ENCODE data around the gene TMEM69. TPM values are rescaled to one million over a fixed set of nuclear protein-coding genes. Genes with fewer than 3 reads are reported as not detected.

TMEM69 gene
- total and polyA plus RNA-seq, 2 of the 13 experiments (the other 11 are each of a cell fraction or from before 2014, with no cell fraction given), result 25.4 to 135 TPM

- TF ChIP-seq, protein P1, sequence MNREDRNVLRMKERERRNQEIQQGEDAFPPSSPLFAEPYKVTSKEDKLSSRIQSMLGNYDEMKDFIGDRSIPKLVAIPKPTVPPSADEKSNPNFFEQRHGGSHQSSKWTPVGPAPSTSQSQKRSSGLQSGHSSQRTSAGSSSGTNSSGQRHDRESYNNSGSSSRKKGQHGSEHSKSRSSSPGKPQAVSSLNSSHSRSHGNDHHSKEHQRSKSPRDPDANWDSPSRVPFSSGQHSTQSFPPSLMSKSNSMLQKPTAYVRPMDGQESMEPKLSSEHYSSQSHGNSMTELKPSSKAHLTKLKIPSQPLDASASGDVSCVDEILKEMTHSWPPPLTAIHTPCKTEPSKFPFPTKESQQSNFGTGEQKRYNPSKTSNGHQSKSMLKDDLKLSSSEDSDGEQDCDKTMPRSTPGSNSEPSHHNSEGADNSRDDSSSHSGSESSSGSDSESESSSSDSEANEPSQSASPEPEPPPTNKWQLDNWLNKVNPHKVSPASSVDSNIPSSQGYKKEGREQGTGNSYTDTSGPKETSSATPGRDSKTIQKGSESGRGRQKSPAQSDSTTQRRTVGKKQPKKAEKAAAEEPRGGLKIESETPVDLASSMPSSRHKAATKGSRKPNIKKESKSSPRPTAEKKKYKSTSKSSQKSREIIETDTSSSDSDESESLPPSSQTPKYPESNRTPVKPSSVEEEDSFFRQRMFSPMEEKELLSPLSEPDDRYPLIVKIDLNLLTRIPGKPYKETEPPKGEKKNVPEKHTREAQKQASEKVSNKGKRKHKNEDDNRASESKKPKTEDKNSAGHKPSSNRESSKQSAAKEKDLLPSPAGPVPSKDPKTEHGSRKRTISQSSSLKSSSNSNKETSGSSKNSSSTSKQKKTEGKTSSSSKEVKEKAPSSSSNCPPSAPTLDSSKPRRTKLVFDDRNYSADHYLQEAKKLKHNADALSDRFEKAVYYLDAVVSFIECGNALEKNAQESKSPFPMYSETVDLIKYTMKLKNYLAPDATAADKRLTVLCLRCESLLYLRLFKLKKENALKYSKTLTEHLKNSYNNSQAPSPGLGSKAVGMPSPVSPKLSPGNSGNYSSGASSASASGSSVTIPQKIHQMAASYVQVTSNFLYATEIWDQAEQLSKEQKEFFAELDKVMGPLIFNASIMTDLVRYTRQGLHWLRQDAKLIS (CRISPR knock-in tag; IDR thresholded peaks at IDR 0.05), result 0 out of 2 replicates have a peak, but pooled peaks have one; percentile 37
- TF ChIP-seq RFX5 (IDR thresholded peaks at IDR 0.05; ENCODE audit: low read depth, low read length), result peak; percentile 82
- TF ChIP-seq FIP1L1 (IDR thresholded peaks at IDR 0.05; ENCODE audit: borderline replicate concordance, insufficient read depth, low read depth, low read length), result no peak
- no peak for TF ChIP-seq CHCHD3 (CRISPR knock-in tag; IDR thresholded peaks at IDR 0.05)
- 0 out of 2 replicates have a peak, but pooled peaks have one; percentile 25 for TF ChIP-seq TBX2 (CRISPR knock-in tag; IDR thresholded peaks at IDR 0.05; ENCODE audit: borderline replicate concordance)
- no peak for TF ChIP-seq ZNF652 (CRISPR knock-in tag; IDR thresholded peaks at IDR 0.05; ENCODE audit: borderline replicate concordance, low read depth)
- no peak for TF ChIP-seq ZFP36 (IDR thresholded peaks at IDR 0.05; ENCODE audit: borderline replicate concordance, low read depth, low read length, partially characterized antibody)
- no peak; the same call in 1 of the 2 replicates for TF ChIP-seq SIX1 (CRISPR knock-in tag; IDR thresholded peaks at IDR 0.05; ENCODE audit: borderline replicate concordance)
- no peak; the same call in 1 of the 2 replicates for TF ChIP-seq ZNF230 (CRISPR knock-in tag; IDR thresholded peaks at IDR 0.05)
- peak; percentile 54; the same call in 1 of the 2 replicates for TF ChIP-seq GABPA (IDR thresholded peaks at IDR 0.05; ENCODE audit: low read depth, low read length)
- TF ChIP-seq GABPA (CRISPR knock-in tag; IDR thresholded peaks at IDR 0.05; ENCODE audit: low read depth), result peak; percentile 85
- TF ChIP-seq FOSL2 (CRISPR knock-in tag; IDR thresholded peaks at IDR 0.05), result no peak
- TF ChIP-seq, protein P2, sequence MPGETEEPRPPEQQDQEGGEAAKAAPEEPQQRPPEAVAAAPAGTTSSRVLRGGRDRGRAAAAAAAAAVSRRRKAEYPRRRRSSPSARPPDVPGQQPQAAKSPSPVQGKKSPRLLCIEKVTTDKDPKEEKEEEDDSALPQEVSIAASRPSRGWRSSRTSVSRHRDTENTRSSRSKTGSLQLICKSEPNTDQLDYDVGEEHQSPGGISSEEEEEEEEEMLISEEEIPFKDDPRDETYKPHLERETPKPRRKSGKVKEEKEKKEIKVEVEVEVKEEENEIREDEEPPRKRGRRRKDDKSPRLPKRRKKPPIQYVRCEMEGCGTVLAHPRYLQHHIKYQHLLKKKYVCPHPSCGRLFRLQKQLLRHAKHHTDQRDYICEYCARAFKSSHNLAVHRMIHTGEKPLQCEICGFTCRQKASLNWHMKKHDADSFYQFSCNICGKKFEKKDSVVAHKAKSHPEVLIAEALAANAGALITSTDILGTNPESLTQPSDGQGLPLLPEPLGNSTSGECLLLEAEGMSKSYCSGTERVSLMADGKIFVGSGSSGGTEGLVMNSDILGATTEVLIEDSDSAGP (CRISPR knock-in tag; IDR thresholded peaks at IDR 0.05; ENCODE audit: borderline replicate concordance), result peak; percentile 70; the same call in 1 of the 2 replicates
- TF ChIP-seq CHD4 (IDR thresholded peaks at IDR 0.05; ENCODE audit: borderline replicate concordance, low read length), result no peak
- peak; percentile 30 for TF ChIP-seq SAP130 (CRISPR knock-in tag; IDR thresholded peaks at IDR 0.05; ENCODE audit: low read depth)
- TF ChIP-seq ZNF12 (CRISPR knock-in tag; IDR thresholded peaks at IDR 0.05), result no peak
- TF ChIP-seq ZEB1 (IDR thresholded peaks at IDR 0.05; ENCODE audit: insufficient replicate concordance, low read depth), result no peak
- TF ChIP-seq ZNF777 (CRISPR knock-in tag; IDR thresholded peaks at IDR 0.05), result no peak
- no peak for TF ChIP-seq SOX6 (IDR thresholded peaks at IDR 0.05)
- TF ChIP-seq SOX6 (CRISPR knock-in tag; IDR thresholded peaks at IDR 0.05), result peak; percentile 19; the same call in 1 of the 2 replicates
- no peak for TF ChIP-seq KDM1A (CRISPR knock-in tag; IDR thresholded peaks at IDR 0.05)
- no peak for TF ChIP-seq ZNF644 (CRISPR knock-in tag; IDR thresholded peaks at IDR 0.05; ENCODE audit: low read depth)
- TF ChIP-seq, protein P3, sequence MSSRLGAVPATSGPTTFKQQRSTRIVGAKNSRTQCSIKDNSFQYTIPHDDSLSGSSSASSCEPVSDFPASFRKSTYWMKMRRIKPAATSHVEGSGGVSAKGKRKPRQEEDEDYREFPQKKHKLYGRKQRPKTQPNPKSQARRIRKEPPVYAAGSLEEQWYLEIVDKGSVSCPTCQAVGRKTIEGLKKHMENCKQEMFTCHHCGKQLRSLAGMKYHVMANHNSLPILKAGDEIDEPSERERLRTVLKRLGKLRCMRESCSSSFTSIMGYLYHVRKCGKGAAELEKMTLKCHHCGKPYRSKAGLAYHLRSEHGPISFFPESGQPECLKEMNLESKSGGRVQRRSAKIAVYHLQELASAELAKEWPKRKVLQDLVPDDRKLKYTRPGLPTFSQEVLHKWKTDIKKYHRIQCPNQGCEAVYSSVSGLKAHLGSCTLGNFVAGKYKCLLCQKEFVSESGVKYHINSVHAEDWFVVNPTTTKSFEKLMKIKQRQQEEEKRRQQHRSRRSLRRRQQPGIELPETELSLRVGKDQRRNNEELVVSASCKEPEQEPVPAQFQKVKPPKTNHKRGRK (CRISPR knock-in tag; IDR thresholded peaks at IDR 0.05), result no peak
- TF ChIP-seq THYN1 (CRISPR knock-in tag; IDR thresholded peaks at IDR 0.05; ENCODE audit: borderline replicate concordance, low read depth), result no peak
Observed at GRCh38 chr1:45687014-45687753, 797 bp upstream of the TMEM69 start (continued).

Measured in HepG2 (cell line).